22Rv1 (cell line): Measurements from ENCODE around the gene ATP6AP2.

Experiments used
- H3K27ac ChIP-seq: fragments of 450-650 bp; 2 replicates; pipeline ENCODE4 v1.5.1; 2017
- ZFX ChIP-seq: fragments of 450-650 bp; IDR thresholded peaks from 2 replicates; pipeline ENCODE4 v1.6.1; 2017; ENCODE audit warnings: antibody characterized with exemption, borderline replicate concordance
- TF ChIP-seq, protein P1 (sequence below): fragments of 450-650 bp; IDR thresholded peaks from 2 replicates; pipeline ENCODE4 v1.5.1; 2017; ENCODE audit warnings: mild to moderate bottlenecking

Gene ATP6AP2

DNA sequence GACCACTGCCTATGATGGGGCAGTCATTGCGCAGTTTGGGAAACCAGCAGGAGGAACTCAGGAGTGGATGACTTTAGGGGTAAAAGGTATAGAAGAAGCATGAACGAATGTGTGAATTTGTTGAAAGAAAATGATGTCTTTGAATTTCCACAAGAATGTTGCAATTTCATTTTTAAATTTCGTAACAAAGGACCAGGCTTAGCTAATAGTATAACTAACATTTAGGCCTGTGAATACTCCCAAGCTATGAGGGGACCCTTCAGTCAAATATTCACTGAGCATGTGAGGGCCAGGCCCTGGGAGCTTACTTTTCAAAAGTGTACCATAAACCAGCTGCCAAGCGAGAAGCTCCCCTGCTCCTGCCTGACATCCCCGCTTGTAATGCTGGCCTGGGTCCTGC is 47.7 kb downstream of the ATP6AP2 start:
- TF ChIP-seq ZFX = no peak
- TF ChIP-seq, protein P1, sequence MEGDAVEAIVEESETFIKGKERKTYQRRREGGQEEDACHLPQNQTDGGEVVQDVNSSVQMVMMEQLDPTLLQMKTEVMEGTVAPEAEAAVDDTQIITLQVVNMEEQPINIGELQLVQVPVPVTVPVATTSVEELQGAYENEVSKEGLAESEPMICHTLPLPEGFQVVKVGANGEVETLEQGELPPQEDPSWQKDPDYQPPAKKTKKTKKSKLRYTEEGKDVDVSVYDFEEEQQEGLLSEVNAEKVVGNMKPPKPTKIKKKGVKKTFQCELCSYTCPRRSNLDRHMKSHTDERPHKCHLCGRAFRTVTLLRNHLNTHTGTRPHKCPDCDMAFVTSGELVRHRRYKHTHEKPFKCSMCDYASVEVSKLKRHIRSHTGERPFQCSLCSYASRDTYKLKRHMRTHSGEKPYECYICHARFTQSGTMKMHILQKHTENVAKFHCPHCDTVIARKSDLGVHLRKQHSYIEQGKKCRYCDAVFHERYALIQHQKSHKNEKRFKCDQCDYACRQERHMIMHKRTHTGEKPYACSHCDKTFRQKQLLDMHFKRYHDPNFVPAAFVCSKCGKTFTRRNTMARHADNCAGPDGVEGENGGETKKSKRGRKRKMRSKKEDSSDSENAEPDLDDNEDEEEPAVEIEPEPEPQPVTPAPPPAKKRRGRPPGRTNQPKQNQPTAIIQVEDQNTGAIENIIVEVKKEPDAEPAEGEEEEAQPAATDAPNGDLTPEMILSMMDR = no peak
- H3K27ac ChIP-seq = no peak overlapping the region

DNA sequence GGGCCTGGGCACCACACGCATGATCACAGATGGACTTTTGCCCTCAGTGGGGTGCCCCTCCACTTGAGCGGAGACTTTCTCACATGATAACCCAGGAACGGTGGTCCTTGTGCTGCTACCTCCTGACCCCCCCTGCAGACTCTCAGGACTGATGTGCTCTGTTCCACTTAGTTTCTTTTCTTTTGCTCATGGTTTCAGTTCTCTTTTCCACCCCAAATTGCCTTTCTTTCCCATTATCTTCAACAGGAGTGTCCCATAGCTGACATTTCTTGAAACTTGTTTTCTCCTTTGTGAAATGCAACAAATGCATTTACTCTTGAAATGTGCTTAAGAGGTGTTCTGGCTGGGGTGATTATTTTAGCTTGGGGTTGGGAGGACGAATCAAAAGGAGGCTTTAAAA is 51.4 kb downstream of the ATP6AP2 start:
- H3K27ac ChIP-seq = no peak overlapping the region
- no peak for TF ChIP-seq ZFX
- TF ChIP-seq, protein P1 = no peak

DNA sequence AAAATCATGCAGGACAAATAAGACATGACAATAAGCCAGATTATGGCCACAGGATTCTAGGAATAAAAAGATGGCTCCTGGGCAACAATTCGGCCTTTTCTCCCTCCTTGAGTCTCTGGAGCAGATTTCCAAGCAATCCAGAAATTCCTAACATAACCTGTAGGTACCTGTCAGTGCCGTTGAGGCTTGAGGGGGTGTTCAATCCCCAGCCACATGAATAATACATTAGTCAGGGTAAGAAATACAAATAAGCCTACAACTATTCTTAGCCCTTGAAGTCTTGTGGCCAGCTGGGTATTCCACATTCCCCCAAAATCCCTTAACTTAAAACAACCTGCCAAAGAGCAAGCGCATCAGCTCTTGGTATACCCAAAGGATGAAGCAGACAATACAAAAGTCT is 56.9 kb downstream of the ATP6AP2 start:
- TF ChIP-seq ZFX = no peak
- TF ChIP-seq, protein P1 = no peak
- no peak overlapping the region for H3K27ac ChIP-seq

DNA sequence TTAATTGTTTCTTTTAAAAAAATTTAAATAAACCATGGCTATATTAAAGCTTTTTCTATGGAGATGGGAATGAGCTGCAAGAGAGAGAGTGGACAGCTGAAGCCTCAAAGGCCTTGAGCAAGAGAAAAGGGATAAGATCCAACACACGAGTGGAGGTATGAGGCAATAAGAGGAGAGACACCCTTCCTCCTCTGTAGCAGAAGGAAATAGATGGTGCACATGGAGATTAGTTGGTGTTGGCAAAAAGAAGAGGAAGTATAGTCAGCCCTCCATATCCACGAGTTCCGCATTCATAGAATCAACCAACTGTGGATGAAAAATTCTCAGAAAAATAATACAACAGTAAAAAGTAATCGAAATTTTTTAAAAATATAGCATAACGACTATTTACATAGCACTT is 63.4 kb downstream of the ATP6AP2 start:
- TF ChIP-seq, protein P1 = no peak
- no peak for TF ChIP-seq ZFX
- H3K27ac ChIP-seq = no peak overlapping the region

DNA sequence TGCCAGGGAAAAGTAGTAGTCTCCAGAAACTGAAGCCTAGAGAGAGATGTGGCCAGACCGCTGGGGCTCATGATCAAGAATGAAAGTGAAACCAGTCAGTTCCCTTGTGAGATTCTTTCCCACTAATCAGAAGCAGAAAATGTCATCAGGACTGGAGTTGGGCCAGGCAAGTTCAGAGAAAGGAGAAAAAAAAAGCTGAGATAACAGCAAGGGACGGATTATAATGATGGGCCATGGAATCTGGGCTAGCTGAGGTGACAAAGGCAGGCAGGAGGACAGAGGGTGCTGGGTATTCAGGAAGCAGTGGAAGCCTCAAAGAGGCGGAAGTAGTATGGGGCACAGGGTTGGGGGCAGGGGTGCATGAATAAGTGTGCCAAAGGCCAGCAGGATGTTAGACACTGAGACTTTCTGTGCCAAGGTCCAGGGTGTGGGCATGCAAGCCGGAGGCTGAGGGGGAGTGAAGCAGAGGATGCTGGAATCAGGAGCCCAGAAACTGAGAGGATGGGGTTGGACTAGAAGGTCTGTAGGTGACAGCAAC is 64.1 kb downstream of the ATP6AP2 start:
- TF ChIP-seq, protein P1 = no peak
- TF ChIP-seq ZFX = no peak
- H3K27ac ChIP-seq = no peak overlapping the region

DNA sequence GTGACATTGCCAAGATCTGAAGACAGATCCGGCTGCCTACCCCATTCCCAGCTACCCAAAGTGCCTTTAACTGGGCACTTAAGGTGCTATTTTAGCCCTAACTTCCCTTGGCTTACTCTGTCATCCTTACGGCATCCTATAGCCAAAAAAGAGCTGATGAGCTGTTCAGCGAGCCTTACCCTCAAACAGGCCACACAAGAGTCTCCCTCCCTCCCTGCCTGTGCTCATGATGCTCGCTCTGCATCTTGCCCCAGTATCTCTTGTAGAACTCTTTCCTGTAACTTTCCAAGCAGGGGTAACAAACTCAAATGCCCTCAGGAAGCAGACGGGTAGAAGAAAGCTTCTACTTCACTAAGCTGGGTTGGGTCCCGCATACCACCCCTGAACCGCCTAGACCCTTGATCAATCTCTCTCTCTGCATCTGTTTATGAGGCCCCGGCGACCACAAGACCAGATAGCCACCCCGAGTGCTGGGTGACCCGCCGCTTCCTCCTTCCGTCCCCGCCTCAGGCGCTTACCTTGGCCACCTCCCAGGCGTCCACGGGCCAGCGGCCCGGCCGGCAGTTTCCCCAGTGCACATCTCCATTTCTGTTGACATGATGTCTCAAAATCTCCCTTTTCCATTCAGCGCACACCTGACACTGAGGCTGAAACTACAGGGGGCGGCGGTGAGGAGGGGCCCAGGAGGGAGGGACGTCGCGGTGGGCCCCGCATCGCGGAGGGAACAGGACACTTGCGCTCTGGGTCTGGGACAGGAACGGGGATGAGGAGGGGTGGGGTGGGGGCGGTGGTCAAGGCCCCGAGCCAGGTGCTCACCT is 65.9 kb downstream of the ATP6AP2 start:
- TF ChIP-seq, protein P1 = no peak
- no peak for TF ChIP-seq ZFX

More for the DNA sequence above, 65.9 kb downstream of the ATP6AP2 start:
- H3K27ac ChIP-seq = peak overlapping the region; percentile 63
